GM19351 (cell line): ENCODE data around the gene ANKRD53.

ENCODE experiments used
- ATAC-seq: cut with Tn5 transposase; IDR thresholded peaks from one replicate; pipeline ENCODE4 v1.9.1; 2021; ENCODE audit warnings: mild to moderate bottlenecking, moderate library complexity; ENCODE audit not compliant: unreplicated experiment

ANKRD53 gene

GRCh38 chr2:70942396-70943204 lies 35.8 kb upstream of the ANKRD53 start:
- ATAC-seq = no peak

- ATAC-seq = no peak
Measured at GRCh38 chr2:70943205-70943871, 35.1 kb upstream of the ANKRD53 start.

GRCh38 chr2:70944111-70944690 lies 34.2 kb upstream of the ANKRD53 start:
- no peak for ATAC-seq

- ATAC-seq = no peak
Measured at GRCh38 chr2:70946832-70947442, 31.5 kb upstream of the ANKRD53 start.

GRCh38 chr2:70947556-70948184 lies 30.8 kb upstream of the ANKRD53 start:
- ATAC-seq = no peak

- peak; percentile 82 for ATAC-seq
Measured at GRCh38 chr2:70948337-70949003, 30.0 kb upstream of the ANKRD53 start.

- ATAC-seq = no peak
Measured at GRCh38 chr2:70949086-70949485, 29.3 kb upstream of the ANKRD53 start.

- ATAC-seq = no peak
Measured at GRCh38 chr2:70954886-70955285, 23.5 kb upstream of the ANKRD53 start.

- ATAC-seq = no peak
Measured at GRCh38 chr2:70956141-70956540, 22.3 kb upstream of the ANKRD53 start.

- no peak for ATAC-seq
Measured at GRCh38 chr2:70957798-70958197, 20.6 kb upstream of the ANKRD53 start.

- ATAC-seq = no peak
Measured at GRCh38 chr2:70958759-70959158, 19.7 kb upstream of the ANKRD53 start.

- no peak for ATAC-seq
Measured at GRCh38 chr2:70959271-70959761, 19.1 kb upstream of the ANKRD53 start.

GRCh38 chr2:70959851-70960832 lies 18.3 kb upstream of the ANKRD53 start:
- no peak for ATAC-seq

- ATAC-seq = no peak
Measured at GRCh38 chr2:70960833-70961647, 17.4 kb upstream of the ANKRD53 start.

- ATAC-seq = no peak
Measured at GRCh38 chr2:70961648-70961994, 16.8 kb upstream of the ANKRD53 start.

- ATAC-seq = no peak
Measured at GRCh38 chr2:70962211-70962884, 16.1 kb upstream of the ANKRD53 start.

GRCh38 chr2:70962885-70963878 lies 15.2 kb upstream of the ANKRD53 start:
- ATAC-seq = no peak
